AG04450 (cell line): ENCODE data around the gene OMD. TPM values are rescaled to one million over a fixed set of nuclear protein-coding genes. Genes with fewer than 3 reads are reported as not detected.

Experiments
- CTCF ChIA-PET: fragments of 300-600, 350-600 bp; formaldehyde crosslinking; extraction: SDS; loops from one replicate; lab custom pipeline; 2022; ENCODE audit warnings: antibody characterized with exemption, inconsistent platforms; lab: Charles Lee
- POLR2A ChIA-PET: fragments of 350-600 bp; formaldehyde crosslinking; extraction: SDS; loops from one replicate; lab custom pipeline; 2021; ENCODE audit warnings: antibody characterized with exemption, inconsistent platforms; lab: Yijun Ruan, JAX
- DNase-seq: peaks from one replicate; pipeline ENCODE4 v3.0.0-alpha.2; 2011; ENCODE audit warnings: low read depth, low spot score
- H3K27ac ChIP-seq: one replicate; pipeline ENCODE4 v1.5.1; 2012; ENCODE audit warnings: low read depth, low read length, control low read depth
- H3K27me3 ChIP-seq: one replicate; pipeline ENCODE4 v1.6.0; 2012; ENCODE audit warnings: low read length; ENCODE audit not compliant: control insufficient read depth, insufficient read depth
- H3K4me3 ChIP-seq: 2 replicates; pipeline ENCODE4 v1.5.1; 2011; ENCODE audit warnings: mild to moderate bottlenecking, low read depth, low read length, control low read depth
- H3K9me3 ChIP-seq: 2 replicates; pipeline ENCODE4 v1.5.1; 2012; ENCODE audit warnings: low read length; ENCODE audit not compliant: control insufficient read depth, insufficient read depth
- CTCF ChIP-seq: IDR thresholded peaks from 2 replicates; pipeline ENCODE4 v1.5.1; 2011; ENCODE audit warnings: low read depth, low read length, control low read depth, inconsistent platforms
- polyA plus RNA-seq: library from polyadenylated mRNA; depleted of rRNA; stranded (reverse); fragments of >200 nt; gene quantifications from 2 replicates; pipeline ENCODE4 v1.2.3, GENCODE V29; 2011

The OMD gene
- polyA plus RNA-seq, 1 experiment = not detected

- no peak for TF ChIP-seq CTCF
- Histone ChIP-seq H3K9me3 (no peaks in the 10 kb centered on the region), H3K27me3 (no peaks in the 10 kb centered on the region), H3K27ac (no peak overlapping the region), H3K4me3 (no peak overlapping the region)
- DNase-seq = no peak
- ChIA-PET POLR2A (no interaction called here), CTCF (interaction anchor here (1.0 to 3.7 kb wide), 3 partner anchors 98 to 193 kb away, joined by 5 to 41 read pairs (median 32); no protein-coding TSS in a partner anchor)
Measured at GRCh38 chr9:92440751-92441046, 16.4 kb upstream of the OMD start.

- no peak for DNase-seq
- Histone ChIP-seq H3K9me3 (no peaks in the 10 kb centered on the region), H3K27ac (no peak overlapping the region), H3K27me3 (no peaks in the 10 kb centered on the region), H3K4me3 (no peak overlapping the region)
- POLR2A ChIA-PET = no interaction called here
- CTCF ChIA-PET = interaction anchor here (1.0 to 3.7 kb wide), 6 partner anchors 60 to 308 kb away, joined by 3 to 41 read pairs (median 10); partner anchors contain the start of genes CENPP and NOL8
- TF ChIP-seq CTCF = no peak
Measured at GRCh38 chr9:92439921-92440750, 15.9 kb upstream of the OMD start.

- ChIA-PET POLR2A (no interaction called here), CTCF (interaction anchor here (0.6 to 3.7 kb wide), 18 partner anchors 10 to 307 kb away, joined by 3 to 41 read pairs (median 4); partner anchors contain the start of genes CENPP and NOL8)
- no peak overlapping the region for H3K27ac ChIP-seq
- TF ChIP-seq CTCF = peak; percentile 50
- H3K9me3 ChIP-seq = no peaks in the 10 kb centered on the region
- H3K4me3 ChIP-seq = no peak overlapping the region
- H3K27me3 ChIP-seq = no peaks in the 10 kb centered on the region
- no peak for DNase-seq
Measured at GRCh38 chr9:92438900-92439526, 14.7 kb upstream of the OMD start.

GRCh38 chr9:92435263-92435662 lies 11.0 kb upstream of the OMD start:
- no peak for DNase-seq
- ChIA-PET CTCF (no interaction called here), POLR2A (no interaction called here)
- TF ChIP-seq CTCF = no peak
- Histone ChIP-seq H3K4me3 (no peak overlapping the region), H3K9me3 (no peaks in the 10 kb centered on the region), H3K27ac (no peak overlapping the region), H3K27me3 (no peaks in the 10 kb centered on the region)
